Omental fat pad (tissue), 4 donors: ENCODE data around the gene NEK2. TPM values are rescaled to one million over a fixed set of nuclear protein-coding genes. Genes with fewer than 3 reads are reported as not detected.

Experiments used
- ATAC-seq: fragments of 150-250 bp; one replicate; pipeline ENCODE4 v1.9.1; 2016; ENCODE audit warnings: mild to moderate bottlenecking, moderate library complexity; ENCODE audit not compliant: low FRiP score
- DNase-seq: peaks from one replicate; pipeline ENCODE4 v3.0.0-alpha.2; 2019; ENCODE audit warnings: low spot score
- total RNA-seq, 4 donors: library from RNA; depleted of rRNA; stranded (reverse); fragments of >200 nt; gene quantifications; one replicate each; pipeline ENCODE4 v1.1.0, GENCODE V29; 2016
- TF ChIP-seq, protein P1 (sequence below), 3 donors: fragments of 450-650 bp; IDR thresholded peaks; one replicate each; pipeline ENCODE4 v1.5.1; 2016 to 2017; ENCODE audit warnings: antibody characterized with exemption in 3 of 3, mild to moderate bottlenecking in 3 of 3, moderate library complexity in 2 of 3

NEK2 gene
- total RNA-seq, 4 donors from 2014 or later, result 0.47 to 0.60 TPM; not detected in 2

DNA sequence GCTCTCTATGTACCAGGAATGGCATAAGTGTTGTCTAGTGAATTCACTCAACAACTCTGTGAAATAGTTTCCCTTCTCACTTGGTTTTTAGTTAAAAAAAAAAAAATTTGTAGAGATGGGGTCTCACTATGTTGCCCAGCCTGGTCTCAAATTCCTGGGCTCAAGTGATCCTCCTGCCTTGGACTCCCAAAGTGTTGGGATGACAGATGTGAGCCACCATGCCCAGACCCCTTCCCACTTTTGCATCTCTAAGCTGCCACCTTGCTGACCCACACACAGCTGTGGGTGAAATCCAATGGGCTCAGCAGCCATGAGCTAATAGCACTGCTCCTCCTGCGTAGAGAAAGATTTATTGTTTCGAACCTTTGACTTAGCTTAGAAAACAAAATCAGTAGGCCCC is 33.5 kb downstream of the NEK2 start:
- ATAC-seq (no peak), DNase-seq (no peak)
- TF ChIP-seq, protein P1, sequence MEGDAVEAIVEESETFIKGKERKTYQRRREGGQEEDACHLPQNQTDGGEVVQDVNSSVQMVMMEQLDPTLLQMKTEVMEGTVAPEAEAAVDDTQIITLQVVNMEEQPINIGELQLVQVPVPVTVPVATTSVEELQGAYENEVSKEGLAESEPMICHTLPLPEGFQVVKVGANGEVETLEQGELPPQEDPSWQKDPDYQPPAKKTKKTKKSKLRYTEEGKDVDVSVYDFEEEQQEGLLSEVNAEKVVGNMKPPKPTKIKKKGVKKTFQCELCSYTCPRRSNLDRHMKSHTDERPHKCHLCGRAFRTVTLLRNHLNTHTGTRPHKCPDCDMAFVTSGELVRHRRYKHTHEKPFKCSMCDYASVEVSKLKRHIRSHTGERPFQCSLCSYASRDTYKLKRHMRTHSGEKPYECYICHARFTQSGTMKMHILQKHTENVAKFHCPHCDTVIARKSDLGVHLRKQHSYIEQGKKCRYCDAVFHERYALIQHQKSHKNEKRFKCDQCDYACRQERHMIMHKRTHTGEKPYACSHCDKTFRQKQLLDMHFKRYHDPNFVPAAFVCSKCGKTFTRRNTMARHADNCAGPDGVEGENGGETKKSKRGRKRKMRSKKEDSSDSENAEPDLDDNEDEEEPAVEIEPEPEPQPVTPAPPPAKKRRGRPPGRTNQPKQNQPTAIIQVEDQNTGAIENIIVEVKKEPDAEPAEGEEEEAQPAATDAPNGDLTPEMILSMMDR (IDR thresholded peaks at IDR 0.05), result no peak

DNA sequence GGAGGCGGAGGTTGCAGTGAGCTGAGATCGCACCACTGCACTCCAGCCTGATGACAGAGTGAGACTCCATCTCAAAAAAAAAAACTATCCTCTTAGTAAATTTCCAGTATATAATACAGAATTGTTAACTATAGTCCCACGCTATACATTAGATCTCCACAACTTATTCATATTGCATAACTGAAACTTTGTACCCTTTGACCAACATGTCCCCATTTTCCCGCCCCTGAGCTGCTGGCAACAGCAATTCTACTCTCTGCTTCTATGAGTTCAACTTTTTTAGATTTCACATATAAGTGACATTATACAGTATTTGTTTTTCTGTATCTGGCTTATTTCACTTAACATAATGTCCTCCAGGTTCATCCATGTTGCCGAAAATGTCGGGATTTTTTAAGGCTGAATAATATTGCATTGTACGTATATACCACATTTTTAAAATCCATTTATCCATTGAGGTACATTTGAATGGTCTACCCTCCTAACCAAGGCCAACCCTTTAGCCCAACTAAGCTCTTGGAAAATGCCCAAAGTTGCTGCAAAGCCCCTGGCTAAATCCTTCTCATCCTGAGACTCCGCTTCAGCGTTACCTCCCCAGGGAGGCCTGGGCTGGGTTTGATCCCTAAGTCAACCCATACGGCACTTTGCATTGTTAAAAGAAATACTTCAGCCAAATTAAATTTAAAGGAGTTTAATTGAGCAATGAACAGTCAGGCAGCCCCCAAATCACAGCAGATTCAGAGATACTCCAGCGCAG is 34.2 kb downstream of the NEK2 start:
- DNase-seq (no peak), ATAC-seq (no peak)
- TF ChIP-seq, protein P1 (IDR thresholded peaks at IDR 0.05), result no peak

- ATAC-seq (no peak), DNase-seq (no peak)
- TF ChIP-seq, protein P1 (IDR thresholded peaks at IDR 0.05), result no peak
These were observed 35.2 kb downstream of the NEK2 start for GRCh38 chr1:211640301-211640630.

- DNase-seq (no peak), ATAC-seq (no peak)
- TF ChIP-seq, protein P1 (IDR thresholded peaks at IDR 0.05), result no peak
These were observed 35.7 kb downstream of the NEK2 start for GRCh38 chr1:211639475-211640300.

GRCh38 chr1:211638689-211639101 is 36.7 kb downstream of the NEK2 start:
- TF ChIP-seq, protein P1 (IDR thresholded peaks at IDR 0.05), result no peak
- ATAC-seq (no peak), DNase-seq (no peak)

DNA sequence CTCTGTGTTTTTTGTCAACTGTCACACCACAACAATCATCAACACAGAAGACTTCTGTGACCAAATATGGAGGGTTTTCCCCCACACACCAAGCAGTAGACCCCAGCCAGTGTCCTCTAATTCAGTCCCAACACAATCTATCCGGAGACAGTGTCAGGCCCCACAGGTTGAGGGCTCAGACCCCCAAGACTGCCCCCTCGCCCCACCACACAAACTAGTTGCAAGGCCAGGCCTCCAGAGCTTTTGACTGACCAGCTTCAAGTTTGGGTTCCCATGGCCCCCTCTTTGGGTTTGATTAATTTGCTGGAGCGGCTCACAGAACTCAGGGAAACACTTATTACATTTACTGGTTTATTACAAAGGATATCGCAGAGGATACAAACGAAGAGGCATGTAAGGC is 37.2 kb downstream of the NEK2 start:
- DNase-seq, result no peak

More for the DNA sequence above, 37.2 kb downstream of the NEK2 start:
- TF ChIP-seq, protein P1 (IDR thresholded peaks at IDR 0.05), result no peak
- no peak for ATAC-seq
